ENCODE measurements around the gene IMMT. TPM values are rescaled to one million over a fixed set of nuclear protein-coding genes. Genes with fewer than 3 reads are reported as not detected.

Gene IMMT
- total RNA-seq, 1 donor from 2014 or later = 301 TPM

- peak; percentile 96 for DNase-seq
- ATAC-seq = peak; percentile 97
- intact Hi-C loops (cut with micrococcal nuclease) = loop anchor here (10.0 kb wide), 1 partner anchor 339 kb away; the partner anchor contains the start of gene KDM3A
Observed at GRCh38 chr2:86105969-86106945, 89.0 kb downstream of the IMMT start, which contains the start of gene PTCD3. PTCD3 (plus strand) TSS chr2:86106235; CDS start chr2:86106248, 13 bp downstream.

GRCh38 chr2:86105252-86105968 lies 89.9 kb downstream of the IMMT start, which contains the start of gene POLR1A:
POLR1A (minus strand) TSS chr2:86105886; CDS start chr2:86105776, 110 bp downstream.
- DNase-seq (peak; percentile 90), ATAC-seq (peak; percentile 96)
- intact Hi-C loops (cut with micrococcal nuclease) = loop anchor here (10.0 kb wide), 1 partner anchor 339 kb away; the partner anchor contains the start of gene KDM3A

- ATAC-seq (no peak), DNase-seq (no peak)
- intact Hi-C loops (cut with micrococcal nuclease) = loop anchor here (10.0 kb wide), 1 partner anchor 343 kb away; the partner anchor contains the start of gene KDM3A
Observed at GRCh38 chr2:86102157-86102556, 93.1 kb downstream of the IMMT start.

GRCh38 chr2:86097913-86098312 lies 97.3 kb downstream of the IMMT start:
- no peak for DNase-seq
- no peak for ATAC-seq
- intact Hi-C loops (cut with micrococcal nuclease) = no loop called here

- no peak for ATAC-seq
- intact Hi-C loops (cut with micrococcal nuclease) = no loop called here
- DNase-seq = no peak
Observed at GRCh38 chr2:86097114-86097896, 98.0 kb downstream of the IMMT start.

GRCh38 chr2:86094229-86094628 lies 101.0 kb downstream of the IMMT start:
- intact Hi-C loops (cut with micrococcal nuclease) = no loop called here
- no peak for DNase-seq
- ATAC-seq = no peak

Small RNA genes within 50 kb of the gene (microRNA-seq; reads per million reads assigned to microRNA genes)
- gene MIR4779 (ENCODE audit: borderline number of aligned reads) = not detected

Other genes starting within 250 kb of the IMMT start
- 15.4 TPM for gene POLR1A, start 89.6 kb downstream of the IMMT start, total RNA-seq
- gene PTCD3, start 89.2 kb downstream of the IMMT start, total RNA-seq = 158 TPM
- gene MRPL35, start 4.0 kb upstream of the IMMT start, total RNA-seq = 101 TPM
- 21.3 TPM for gene REEP1, start 142.2 kb upstream of the IMMT start, total RNA-seq
- gene KDM3A, start 245.9 kb upstream of the IMMT start, total RNA-seq = 35.6 TPM

All from left ventricle myocardium superior (tissue), 1 donor.